Measurements from ENCODE around the gene NDFIP1.

DNA sequence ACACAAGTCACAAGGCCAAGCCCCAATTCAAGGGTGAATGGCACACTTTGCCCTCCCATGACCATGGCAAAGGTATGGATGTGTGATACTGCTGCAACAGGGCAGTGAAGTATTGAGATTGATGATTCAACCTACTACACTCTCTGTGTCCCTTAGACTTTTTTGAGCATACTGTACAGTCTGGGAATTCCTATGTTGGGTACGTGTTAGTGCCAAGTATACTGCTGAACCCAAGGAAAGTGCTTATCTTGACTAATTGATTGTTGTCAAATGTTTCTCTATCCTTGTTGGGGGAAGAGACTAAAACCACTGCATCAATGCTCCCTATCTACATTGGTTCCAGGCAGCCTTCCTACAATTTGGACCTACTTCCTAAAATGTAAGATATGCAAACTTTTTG is 93.7 kb downstream of the NDFIP1 start:
- TF ChIP-seq POLR2A (IDR thresholded peaks at IDR 0.05; ENCODE audit: control extremely low read depth in 1 of 2, low read depth in 2 of 2, low read length in 2 of 2) = no peak
- TF ChIP-seq, protein P1, sequence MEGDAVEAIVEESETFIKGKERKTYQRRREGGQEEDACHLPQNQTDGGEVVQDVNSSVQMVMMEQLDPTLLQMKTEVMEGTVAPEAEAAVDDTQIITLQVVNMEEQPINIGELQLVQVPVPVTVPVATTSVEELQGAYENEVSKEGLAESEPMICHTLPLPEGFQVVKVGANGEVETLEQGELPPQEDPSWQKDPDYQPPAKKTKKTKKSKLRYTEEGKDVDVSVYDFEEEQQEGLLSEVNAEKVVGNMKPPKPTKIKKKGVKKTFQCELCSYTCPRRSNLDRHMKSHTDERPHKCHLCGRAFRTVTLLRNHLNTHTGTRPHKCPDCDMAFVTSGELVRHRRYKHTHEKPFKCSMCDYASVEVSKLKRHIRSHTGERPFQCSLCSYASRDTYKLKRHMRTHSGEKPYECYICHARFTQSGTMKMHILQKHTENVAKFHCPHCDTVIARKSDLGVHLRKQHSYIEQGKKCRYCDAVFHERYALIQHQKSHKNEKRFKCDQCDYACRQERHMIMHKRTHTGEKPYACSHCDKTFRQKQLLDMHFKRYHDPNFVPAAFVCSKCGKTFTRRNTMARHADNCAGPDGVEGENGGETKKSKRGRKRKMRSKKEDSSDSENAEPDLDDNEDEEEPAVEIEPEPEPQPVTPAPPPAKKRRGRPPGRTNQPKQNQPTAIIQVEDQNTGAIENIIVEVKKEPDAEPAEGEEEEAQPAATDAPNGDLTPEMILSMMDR (IDR thresholded peaks at IDR 0.05; ENCODE audit: control extremely low read depth in 1 of 3, insufficient read depth in 1 of 3, low read depth in 1 of 3, low read length in 3 of 3) = no peak
- TF ChIP-seq, protein P2, sequence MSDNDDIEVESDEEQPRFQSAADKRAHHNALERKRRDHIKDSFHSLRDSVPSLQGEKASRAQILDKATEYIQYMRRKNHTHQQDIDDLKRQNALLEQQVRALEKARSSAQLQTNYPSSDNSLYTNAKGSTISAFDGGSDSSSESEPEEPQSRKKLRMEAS (IDR thresholded peaks at IDR 0.05) = no peak
- TF ChIP-seq NRF1 (IDR thresholded peaks at IDR 0.05; ENCODE audit: low read depth, low read length) = no peak
- no peak for TF ChIP-seq POLR2AphosphoS5 (IDR thresholded peaks at IDR 0.05; ENCODE audit: low read depth, low read length)
- TF ChIP-seq ZNF274 (IDR thresholded peaks at IDR 0.05; ENCODE audit: borderline replicate concordance, extremely low read depth, low read length) = no peak
- TF ChIP-seq SUZ12 (IDR thresholded peaks at IDR 0.05; ENCODE audit: low read length) = no peak
- TF ChIP-seq, protein P3, sequence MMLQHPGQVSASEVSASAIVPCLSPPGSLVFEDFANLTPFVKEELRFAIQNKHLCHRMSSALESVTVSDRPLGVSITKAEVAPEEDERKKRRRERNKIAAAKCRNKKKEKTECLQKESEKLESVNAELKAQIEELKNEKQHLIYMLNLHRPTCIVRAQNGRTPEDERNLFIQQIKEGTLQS (IDR thresholded peaks at IDR 0.05; ENCODE audit: insufficient read depth, low read depth, low read length) = no peak
- TF ChIP-seq JUN (IDR thresholded peaks at IDR 0.05; ENCODE audit: low read depth, low read length) = no peak
